GM23338 (cell line): ENCODE data around the gene GFRAL. TPM values are rescaled to one million over a fixed set of nuclear protein-coding genes. Genes with fewer than 3 reads are reported as not detected.

ENCODE experiments used
- ATAC-seq: fragments of 200-7000 bp; cut with Tn5 transposase; 3 replicates; pipeline ENCODE4 v1.9.1; 2020
- DNase-seq: peaks from one replicate; pipeline ENCODE4 v3.0.0-alpha.2; 2015; ENCODE audit warnings: low spot score
- H2AFZ ChIP-seq: fragments of 200-600 bp; sonication (generic); 2 replicates; pipeline ENCODE4 v1.8.0; 2016; ENCODE audit warnings: antibody characterized with exemption, mild to moderate bottlenecking, moderate library complexity
- H3F3A ChIP-seq: fragments of 200-600 bp; sonication (generic); replicated peaks from 2 replicates; pipeline ENCODE4 v1.8.0; 2017; ENCODE audit warnings: antibody characterized with exemption, mixed run types, low read depth
- H3K27ac ChIP-seq: fragments of 200-600 bp; sonication (generic); 2 replicates; pipeline ENCODE4 v1.6.1; 2016; ENCODE audit warnings: low read depth
- H3K27me3 ChIP-seq: fragments of 200-600 bp; sonication (generic); 2 replicates; pipeline ENCODE4 v1.8.0; 2016; ENCODE audit warnings: mild to moderate bottlenecking, mixed run types, moderate library complexity; ENCODE audit not compliant: insufficient read depth
- H3K36me3 ChIP-seq: fragments of 200-600 bp; sonication (generic); 2 replicates; pipeline ENCODE4 v1.8.0; 2016; ENCODE audit warnings: mild to moderate bottlenecking; ENCODE audit not compliant: insufficient read depth
- H3K4me1 ChIP-seq: fragments of 200-600 bp; sonication (generic); 2 replicates; pipeline ENCODE4 v1.8.0; 2016; ENCODE audit warnings: mild to moderate bottlenecking, moderate library complexity; ENCODE audit not compliant: insufficient read depth
- H3K4me2 ChIP-seq: fragments of 200-600 bp; sonication (generic); 2 replicates; pipeline ENCODE4 v1.7.1; 2017; ENCODE audit warnings: mixed run types
- H3K4me3 ChIP-seq: fragments of 200-600 bp; sonication (generic); 2 replicates; pipeline ENCODE4 v1.6.1; 2016; ENCODE audit warnings: mixed run types
- H3K79me2 ChIP-seq: fragments of 200-600 bp; sonication (generic); replicated peaks from 2 replicates; pipeline ENCODE4 v1.8.0; 2017; ENCODE audit warnings: mild to moderate bottlenecking; ENCODE audit not compliant: insufficient read depth
- H3K9me2 ChIP-seq: fragments of 200-600 bp; sonication (generic); 2 replicates; pipeline ENCODE4 v1.8.0; 2017; ENCODE audit not compliant: insufficient read depth
- H4K20me1 ChIP-seq: fragments of 200-600 bp; sonication (generic); replicated peaks from 2 replicates; pipeline ENCODE4 v1.8.0; 2017; ENCODE audit warnings: mild to moderate bottlenecking; ENCODE audit not compliant: insufficient read depth
- H3K27ac Mint-ChIP-seq: 2 replicates; pipeline ENCODE4 v1.8.0; 2020; ENCODE audit warnings: inconsistent platforms, mild to moderate bottlenecking, moderate library complexity, mixed read lengths
- H3K27me3 Mint-ChIP-seq: 3 replicates; pipeline ENCODE4 v1.8.0; 2022; ENCODE audit warnings: low read depth, mild to moderate bottlenecking, moderate library complexity, mixed read lengths, inconsistent platforms; ENCODE audit not compliant: insufficient read depth, poor library complexity
- H3K36me3 Mint-ChIP-seq: 3 replicates; pipeline ENCODE4 v1.8.0; 2021; ENCODE audit warnings: low read depth, mild to moderate bottlenecking, inconsistent platforms, moderate library complexity, mixed read lengths
- H3K4me1 Mint-ChIP-seq: 3 replicates; pipeline ENCODE4 v1.8.0; 2020; ENCODE audit warnings: mild to moderate bottlenecking, inconsistent platforms, mixed read lengths
- H3K4me3 Mint-ChIP-seq: 3 replicates; pipeline ENCODE4 v1.8.0; 2021; ENCODE audit warnings: moderate library complexity, mild to moderate bottlenecking, inconsistent platforms, mixed read lengths
- H3K9me3 Mint-ChIP-seq: 3 replicates; pipeline ENCODE4 v1.8.0; 2020; ENCODE audit warnings: moderate library complexity, mild to moderate bottlenecking, inconsistent platforms, mixed read lengths
- CTCF ChIP-seq, 2 experiments: fragments of 200-600 bp in 1 of 2; sonication (generic) in 1 of 2; conservative IDR thresholded peaks; 2 replicates each; pipeline versions ENCODE4 v1.5.1 to v1.6.1; 2016 to 2017; ENCODE audit warnings: antibody characterized with exemption in 2 of 2, low read depth in 2 of 2, mild to moderate bottlenecking in 2 of 2, moderate library complexity in 1 of 2
- ETS1 ChIP-seq: IDR thresholded peaks from 2 replicates; pipeline ENCODE4 v1.6.1; 2016; ENCODE audit warnings: antibody characterized with exemption
- EZH2 ChIP-seq: fragments of 200-600 bp; sonication (generic); IDR thresholded peaks from one replicate; pipeline ENCODE4 v1.8.0; 2017; ENCODE audit warnings: antibody characterized with exemption, mild to moderate bottlenecking, low read depth; ENCODE audit not compliant: unreplicated experiment
- EZH2phosphoT487 ChIP-seq: fragments of 200-600 bp; sonication (generic); IDR thresholded peaks from one replicate; pipeline ENCODE4 v1.8.1; 2018; ENCODE audit warnings: antibody characterized with exemption; ENCODE audit not compliant: unreplicated experiment
- JUNB ChIP-seq: IDR thresholded peaks from one replicate; pipeline ENCODE4 v1.6.1; 2016; ENCODE audit warnings: antibody characterized with exemption; ENCODE audit not compliant: unreplicated experiment
- REST ChIP-seq: IDR thresholded peaks from one replicate; pipeline ENCODE4 v1.6.1; 2018; ENCODE audit warnings: antibody characterized with exemption; ENCODE audit not compliant: unreplicated experiment
- ZNF114 ChIP-seq: fragments of 250-450 bp; sonication (Bioruptor Pico); IDR thresholded peaks from 2 replicates; pipeline ENCODE4 v1.5.0; 2020; ENCODE audit warnings: mild to moderate bottlenecking, moderate library complexity
- ZNF331 ChIP-seq: fragments of 250-450 bp; sonication (Bioruptor Pico); IDR thresholded peaks from 2 replicates; pipeline ENCODE4 v1.5.0; 2020; ENCODE audit warnings: low read depth, mild to moderate bottlenecking, moderate library complexity
- ZNF462 ChIP-seq: fragments of 250-450 bp; sonication (Bioruptor Pico); IDR thresholded peaks from 2 replicates; pipeline ENCODE4 v1.5.0; 2020; ENCODE audit warnings: mild to moderate bottlenecking, moderate library complexity
- polyA plus RNA-seq: library from polyadenylated mRNA; unstranded; fragments of >200 nt; fragmentation: Nextera tagmentation; extraction: Ambion mirVana; gene quantifications from 2 replicates; pipeline ENCODE4 v1.2.1, GENCODE V29; 2016
- total RNA-seq: library from RNA; depleted of rRNA; stranded (reverse); fragments of >200 nt; shearing (Covaris generic); gene quantifications from 2 replicates; pipeline ENCODE4 v1.2.3, GENCODE V29; 2014

GFRAL gene
- total and polyA plus RNA-seq, 2 experiments from 2014 or later: not detected

- H3K4me2 ChIP-seq: no peak overlapping the region
- no peaks in the 10 kb centered on the region for H3K9me2 ChIP-seq
- DNase-seq (no peak), ATAC-seq (no peak)
- Mint-ChIP-seq H3K27me3 (no peaks in the 10 kb centered on the region), H3K4me3 (no peak overlapping the region), H3K36me3 (no peaks in the 10 kb centered on the region), H3K27ac (no peak overlapping the region), H3K4me1 (no peaks in the 10 kb centered on the region), H3K9me3 (no peaks in the 10 kb centered on the region)
- no peaks in the 10 kb centered on the region for H3K27me3 ChIP-seq
- H3K27ac ChIP-seq: no peak overlapping the region
- no peaks in the 10 kb centered on the region for H4K20me1 ChIP-seq
- H3K79me2 ChIP-seq: no peaks in the 10 kb centered on the region
- no peak overlapping the region for H3K4me3 ChIP-seq
- TF ChIP-seq JUNB (no peak), ETS1 (no peak), REST (no peak), ZNF331 (no peak), ZNF114 (CRISPR knock-in tag) (no peak), CTCF (conservative IDR thresholded peaks at IDR 0.05; ENCODE audit: low read depth in 2 of 2) (no peak), ZNF462 (no peak), EZH2phosphoT487 (no peak), EZH2 (no peak)
- H3K36me3 ChIP-seq: no peaks in the 10 kb centered on the region
- no peak overlapping the region for H2AFZ ChIP-seq
- H3F3A ChIP-seq: no peaks in the 10 kb centered on the region
- H3K4me1 ChIP-seq: no peaks in the 10 kb centered on the region
Measured at GRCh38 chr6:55397986-55398385, 70.7 kb downstream of the GFRAL start.
